NOMO-1 (cell line): Measurements from ENCODE around the gene COL6A6.

Experiments used
- DNase-seq, 2 experiments: peaks; one replicate each; lab custom pipeline; 2025; ENCODE audit not compliant: unreplicated experiment in 2 of 2; lab: John Stamatoyannopoulos, UW

COL6A6 gene, protein sequence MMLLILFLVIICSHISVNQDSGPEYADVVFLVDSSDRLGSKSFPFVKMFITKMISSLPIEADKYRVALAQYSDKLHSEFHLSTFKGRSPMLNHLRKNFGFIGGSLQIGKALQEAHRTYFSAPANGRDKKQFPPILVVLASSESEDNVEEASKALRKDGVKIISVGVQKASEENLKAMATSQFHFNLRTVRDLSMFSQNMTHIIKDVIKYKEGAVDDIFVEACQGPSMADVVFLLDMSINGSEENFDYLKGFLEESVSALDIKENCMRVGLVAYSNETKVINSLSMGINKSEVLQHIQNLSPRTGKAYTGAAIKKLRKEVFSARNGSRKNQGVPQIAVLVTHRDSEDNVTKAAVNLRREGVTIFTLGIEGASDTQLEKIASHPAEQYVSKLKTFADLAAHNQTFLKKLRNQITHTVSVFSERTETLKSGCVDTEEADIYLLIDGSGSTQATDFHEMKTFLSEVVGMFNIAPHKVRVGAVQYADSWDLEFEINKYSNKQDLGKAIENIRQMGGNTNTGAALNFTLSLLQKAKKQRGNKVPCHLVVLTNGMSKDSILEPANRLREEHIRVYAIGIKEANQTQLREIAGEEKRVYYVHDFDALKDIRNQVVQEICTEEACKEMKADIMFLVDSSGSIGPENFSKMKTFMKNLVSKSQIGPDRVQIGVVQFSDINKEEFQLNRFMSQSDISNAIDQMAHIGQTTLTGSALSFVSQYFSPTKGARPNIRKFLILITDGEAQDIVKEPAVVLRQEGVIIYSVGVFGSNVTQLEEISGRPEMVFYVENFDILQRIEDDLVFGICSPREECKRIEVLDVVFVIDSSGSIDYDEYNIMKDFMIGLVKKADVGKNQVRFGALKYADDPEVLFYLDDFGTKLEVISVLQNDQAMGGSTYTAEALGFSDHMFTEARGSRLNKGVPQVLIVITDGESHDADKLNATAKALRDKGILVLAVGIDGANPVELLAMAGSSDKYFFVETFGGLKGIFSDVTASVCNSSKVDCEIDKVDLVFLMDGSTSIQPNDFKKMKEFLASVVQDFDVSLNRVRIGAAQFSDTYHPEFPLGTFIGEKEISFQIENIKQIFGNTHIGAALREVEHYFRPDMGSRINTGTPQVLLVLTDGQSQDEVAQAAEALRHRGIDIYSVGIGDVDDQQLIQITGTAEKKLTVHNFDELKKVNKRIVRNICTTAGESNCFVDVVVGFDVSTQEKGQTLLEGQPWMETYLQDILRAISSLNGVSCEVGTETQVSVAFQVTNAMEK (N-terminal part only)

DNA sequence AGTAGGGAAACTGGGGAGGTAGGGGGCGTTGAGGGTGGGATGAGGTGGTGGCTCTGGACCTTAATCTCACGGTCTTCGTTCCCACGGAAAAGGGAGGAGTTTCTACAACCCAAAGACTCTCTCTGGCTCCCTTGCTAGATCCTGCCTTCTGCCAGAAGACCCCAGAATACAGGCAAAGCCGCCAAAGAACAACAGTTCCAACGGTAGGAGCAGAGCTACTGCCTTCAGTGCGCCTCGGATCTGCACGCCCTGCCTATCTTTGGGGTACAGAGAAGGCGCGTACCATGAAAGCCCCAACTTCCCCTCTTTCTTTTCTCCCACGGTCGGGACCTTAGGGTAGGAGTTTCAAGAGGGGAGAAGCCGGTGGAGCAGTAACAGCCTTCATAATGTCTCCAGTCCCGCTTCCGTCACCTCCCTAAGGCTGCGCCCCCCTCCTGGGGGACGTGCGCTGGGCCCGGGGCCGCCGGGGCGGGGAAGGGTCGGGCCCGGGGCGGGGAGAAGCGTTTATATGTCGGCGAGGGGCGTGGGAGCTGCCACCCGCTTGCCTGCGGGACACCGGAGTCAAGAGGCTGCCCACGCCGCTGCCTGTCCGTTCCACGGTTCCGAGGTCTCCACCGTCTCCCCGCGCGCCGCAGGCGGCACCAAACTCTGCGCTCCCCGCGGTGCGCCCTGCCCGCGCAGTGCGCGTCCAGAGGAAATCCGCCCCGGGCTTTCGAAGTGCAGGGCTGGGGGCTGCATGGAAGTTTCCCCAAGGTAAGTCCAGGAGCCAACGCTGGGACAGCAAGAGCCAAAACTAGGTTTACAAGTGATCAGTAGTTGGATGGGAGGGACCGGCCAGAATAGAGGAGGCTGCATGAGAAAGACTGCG, at the start of gene COL6A6:
Gene COL6A6 (plus strand): TSS at position 533 of the 868 bp plus-strand sequence. CDS start 43,188 bp downstream, outside the sequence.
- no peak for DNase-seq

DNA sequence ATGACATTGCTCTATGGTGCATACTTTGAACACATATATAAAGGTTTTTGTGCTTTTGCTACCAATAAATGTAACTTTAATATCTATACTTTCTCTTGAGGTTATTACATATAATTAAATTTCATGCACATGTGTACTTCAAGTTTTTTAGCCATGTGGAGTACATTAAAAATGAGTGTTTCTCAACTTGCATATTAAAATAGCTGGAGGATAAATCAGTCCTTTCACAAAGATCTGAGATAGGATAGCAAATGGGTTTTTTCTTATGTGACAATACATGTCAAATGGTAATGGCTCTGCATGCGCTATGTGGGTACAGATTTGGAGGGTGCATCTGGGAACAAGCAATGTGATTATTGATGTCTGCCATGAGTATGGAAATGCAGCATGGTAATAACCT, 48.7 kb upstream of the COL6A6 start:
- no peak for DNase-seq

DNA sequence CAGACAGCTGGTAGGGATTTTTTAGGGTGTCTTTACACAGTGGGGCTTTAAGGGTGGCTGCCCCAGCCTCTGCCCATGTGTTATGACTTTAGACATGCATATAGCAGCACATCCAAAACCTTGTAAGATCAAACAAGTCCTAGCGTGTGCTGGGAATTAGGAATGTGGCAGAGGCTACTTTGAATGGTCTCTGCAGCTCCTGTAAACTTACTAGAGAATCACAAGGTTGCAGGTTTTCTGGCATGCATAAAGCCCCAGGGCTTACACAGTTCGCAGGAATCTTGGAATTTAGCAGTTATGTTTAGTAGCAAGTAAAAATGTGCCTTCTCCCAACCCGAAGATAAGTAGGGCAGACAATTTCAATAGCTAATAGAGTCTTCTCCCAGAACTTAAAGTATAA, 46.9 kb upstream of the COL6A6 start:
- DNase-seq = no peak

DNA sequence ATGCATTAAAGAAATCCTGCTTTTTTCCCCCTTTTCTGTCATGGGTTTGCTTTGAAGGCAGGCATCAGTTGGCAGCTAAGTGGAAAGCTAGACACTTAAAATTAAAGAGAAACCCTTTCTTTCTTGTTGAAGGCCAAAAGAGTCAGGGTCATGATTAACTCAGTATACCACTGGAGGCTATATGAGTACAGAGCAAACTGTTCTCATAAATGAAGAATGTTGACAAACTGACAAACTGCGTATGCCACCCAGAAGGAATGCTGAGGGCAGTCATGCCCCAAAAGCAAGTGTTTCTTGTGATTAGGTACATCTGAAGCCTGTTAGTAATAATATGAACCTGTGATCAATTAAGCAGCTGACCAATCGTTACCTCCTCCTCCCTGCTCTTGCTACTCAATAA, 43.6 kb upstream of the COL6A6 start:
- no peak for DNase-seq

DNA sequence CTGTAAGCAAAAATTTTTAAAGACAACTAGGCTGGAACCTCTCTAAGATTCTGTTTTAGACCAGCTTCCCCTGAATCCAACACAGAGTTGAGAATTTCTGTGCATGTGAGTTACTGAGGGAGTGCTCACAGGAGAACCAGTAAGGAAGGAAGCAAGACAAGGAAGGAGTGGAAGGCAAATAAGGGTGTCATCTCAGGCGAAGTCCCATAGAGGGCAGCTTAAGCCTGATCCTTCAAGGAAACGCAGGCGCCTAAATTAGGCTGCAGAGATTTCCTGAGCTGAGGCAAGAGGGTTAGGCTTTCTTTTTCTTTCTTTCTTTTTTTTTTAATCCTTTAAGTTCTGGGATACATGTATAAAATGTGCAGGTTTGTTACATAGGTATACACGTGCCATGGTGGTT, 36.2 kb upstream of the COL6A6 start:
- no peak for DNase-seq

DNA sequence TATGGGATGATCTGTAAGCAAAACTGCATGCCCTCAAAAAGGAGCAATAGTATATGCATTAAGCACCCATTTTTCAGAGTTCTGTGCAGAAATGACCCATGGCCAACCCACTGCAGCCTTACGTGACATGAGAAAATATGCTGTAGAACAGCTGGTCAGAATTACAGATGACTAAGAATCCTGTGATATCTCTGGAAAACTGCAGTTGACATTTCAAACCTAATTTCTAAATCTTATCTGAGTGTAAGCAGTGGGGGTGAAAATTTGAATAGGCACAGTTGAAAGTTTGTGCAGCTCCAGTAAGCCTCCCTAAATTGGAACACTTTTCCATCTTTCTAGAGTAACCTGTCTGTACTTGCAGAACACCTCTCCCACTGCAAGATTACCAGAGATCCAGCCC, 28.7 kb upstream of the COL6A6 start:
- DNase-seq = no peak

DNA sequence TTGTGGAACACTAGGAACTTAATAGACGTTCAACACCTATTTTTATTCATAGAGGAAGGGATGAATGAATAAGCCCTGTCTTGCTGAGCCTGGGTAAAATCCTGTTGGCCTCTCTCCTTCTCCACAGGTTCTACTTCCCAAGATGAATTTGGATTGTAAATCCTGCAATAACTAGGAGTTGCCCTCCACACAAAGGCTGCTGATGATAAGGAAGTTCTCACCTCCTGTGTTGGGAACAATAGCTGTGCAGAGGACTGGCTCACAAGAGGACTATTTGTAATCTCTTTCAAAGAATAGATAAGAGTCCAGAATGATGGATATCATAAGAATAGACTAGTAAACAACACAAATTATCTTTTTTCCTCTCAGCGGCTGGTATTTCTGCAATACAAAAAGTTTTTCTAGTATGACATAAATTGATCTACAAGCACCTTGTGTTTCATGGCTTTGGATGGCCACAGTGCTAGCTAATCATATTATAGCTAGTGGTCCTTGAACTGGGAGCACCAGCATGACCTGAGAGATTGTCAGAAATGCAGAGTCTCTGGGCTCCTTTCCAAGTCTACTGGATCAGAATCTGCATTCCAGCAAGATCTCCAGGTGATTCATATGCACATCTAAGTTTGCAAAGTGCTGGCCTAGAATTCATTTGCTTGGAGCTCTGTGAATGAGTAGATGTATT, 28.1 kb upstream of the COL6A6 start:
- DNase-seq = no peak

DNA sequence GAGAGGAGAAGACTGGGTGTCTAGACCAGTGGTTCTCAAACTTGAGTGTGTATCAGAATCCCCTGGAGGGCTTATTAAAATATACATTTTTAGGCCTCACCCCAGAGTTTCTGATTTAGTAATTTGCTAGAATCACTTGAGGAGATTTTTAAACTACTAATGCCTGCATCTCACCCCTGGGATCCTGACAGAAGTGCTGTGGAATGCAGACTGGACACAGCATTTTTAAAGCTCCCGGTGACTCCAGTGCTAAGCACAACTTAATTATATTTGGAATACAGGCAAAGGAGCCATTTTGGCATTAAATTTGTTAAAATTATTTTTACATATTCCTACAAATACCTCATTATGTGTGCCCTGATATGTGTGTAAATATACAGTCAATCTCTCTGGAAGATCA, 26.7 kb upstream of the COL6A6 start:
- DNase-seq = no peak

DNA sequence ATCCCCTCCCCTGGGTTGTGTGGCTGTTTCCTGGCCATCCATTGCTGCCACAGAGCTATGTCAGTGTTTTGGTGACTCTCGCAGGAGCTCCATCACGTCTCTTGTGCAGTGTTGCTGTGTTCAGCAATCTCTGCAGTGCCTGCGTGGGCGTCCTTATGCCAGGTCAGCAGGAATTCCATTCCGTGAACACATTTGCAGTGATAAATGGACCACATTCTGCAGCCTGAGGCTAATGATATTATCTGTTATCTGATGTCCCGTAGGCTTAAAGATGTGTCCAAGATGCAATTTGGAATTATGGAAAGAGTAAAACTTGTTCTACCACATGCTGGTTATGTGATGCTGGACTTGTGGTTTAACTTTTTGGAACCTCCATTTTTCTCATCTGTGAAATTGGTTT, 25.5 kb upstream of the COL6A6 start:
- DNase-seq = no peak

DNA sequence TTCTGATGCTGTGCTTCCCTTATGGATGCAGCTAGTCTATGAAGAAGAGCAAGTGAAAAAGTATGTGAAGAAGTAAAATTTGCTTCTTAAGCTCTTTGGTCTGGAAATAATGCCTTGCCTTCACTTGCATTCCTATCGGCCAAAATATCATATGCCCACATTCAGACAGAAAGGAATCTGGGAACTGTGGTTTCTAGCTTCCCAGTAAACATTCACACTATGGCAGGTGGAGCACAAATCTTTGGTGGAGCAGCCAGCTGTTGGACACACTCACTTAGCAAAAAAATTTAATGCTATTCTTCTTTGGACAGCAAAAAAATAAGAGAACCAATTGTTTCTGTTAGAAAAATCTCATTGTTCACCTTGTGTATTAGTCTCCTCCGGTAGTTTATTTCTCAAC, 12.3 kb upstream of the COL6A6 start:
- DNase-seq = no peak

DNA sequence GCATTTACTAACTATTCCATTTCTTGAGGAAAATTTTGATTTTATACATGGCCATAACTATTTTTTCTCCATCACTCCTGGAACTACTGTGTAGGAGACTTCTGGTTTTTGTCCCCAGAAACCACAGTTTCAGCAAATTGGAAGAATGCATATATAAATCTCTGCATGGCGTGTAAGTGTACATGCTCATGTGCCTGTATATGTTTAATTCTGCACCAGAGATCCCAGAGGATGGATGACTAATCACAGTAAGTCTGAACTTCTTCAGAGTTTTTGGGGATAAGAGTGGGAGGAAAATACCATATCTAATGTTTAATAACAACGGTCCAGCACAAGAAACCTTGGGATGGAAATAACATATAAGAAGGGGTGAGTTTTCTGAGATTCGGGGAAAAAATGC, 10.9 kb upstream of the COL6A6 start:
- DNase-seq = no peak

DNA sequence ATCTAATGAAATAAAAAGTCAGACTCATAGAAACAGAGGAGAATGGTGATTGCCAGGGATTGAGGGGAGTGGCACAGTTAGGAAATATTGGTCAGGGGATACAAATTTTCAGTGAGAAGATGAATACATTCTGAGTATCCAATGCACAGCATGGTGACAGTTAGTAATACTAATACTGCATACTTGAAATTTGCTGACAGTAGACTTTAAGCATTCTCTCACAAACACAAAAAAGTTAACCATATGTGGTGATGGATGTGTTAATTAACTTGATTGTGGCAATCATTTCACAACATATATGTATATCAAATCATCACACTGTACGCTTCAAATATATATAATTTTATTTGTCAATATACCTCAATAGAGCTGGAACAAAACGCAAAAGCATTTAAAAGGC, 9.2 kb upstream of the COL6A6 start:
- no peak for DNase-seq

DNA sequence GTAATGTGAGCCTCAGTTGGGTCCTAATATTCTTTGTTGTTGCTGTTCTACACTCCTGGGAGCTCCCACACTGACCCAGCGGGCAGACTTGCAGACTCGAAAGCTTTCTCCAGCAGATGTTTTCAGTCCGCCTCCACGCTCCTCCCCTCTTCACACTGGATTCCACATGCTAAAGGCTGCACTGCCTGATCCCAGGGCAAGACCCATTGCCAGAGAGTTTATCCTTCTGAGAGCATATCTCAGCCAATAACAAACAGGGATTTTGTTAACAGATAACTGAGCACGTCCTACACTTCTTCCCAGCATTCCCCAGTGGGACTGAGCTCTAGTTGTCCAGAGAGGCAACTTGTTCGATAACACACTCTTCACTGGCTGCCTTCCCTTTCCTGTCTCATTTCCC, 8.0 kb upstream of the COL6A6 start:
- no peak for DNase-seq

DNA sequence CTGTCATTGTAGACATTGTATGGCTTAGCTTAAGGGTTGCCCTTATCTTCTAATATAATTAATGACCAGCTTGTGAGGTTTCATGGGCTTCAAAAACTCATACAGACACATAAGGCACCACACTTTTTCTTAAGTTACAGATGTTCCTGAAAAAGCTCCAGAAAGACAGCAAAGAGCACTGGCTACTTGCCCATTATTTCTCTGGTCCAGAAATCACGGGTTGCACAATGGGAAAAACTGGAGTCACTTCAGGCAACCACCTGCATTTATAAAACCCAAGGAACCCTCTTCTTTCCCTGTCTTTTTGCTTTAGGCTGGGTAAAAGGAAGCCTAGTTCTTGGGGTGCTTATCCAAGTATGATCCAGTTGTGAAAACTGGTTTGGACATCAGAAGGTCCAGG, 2.3 kb upstream of the COL6A6 start:
- no peak for DNase-seq

DNA sequence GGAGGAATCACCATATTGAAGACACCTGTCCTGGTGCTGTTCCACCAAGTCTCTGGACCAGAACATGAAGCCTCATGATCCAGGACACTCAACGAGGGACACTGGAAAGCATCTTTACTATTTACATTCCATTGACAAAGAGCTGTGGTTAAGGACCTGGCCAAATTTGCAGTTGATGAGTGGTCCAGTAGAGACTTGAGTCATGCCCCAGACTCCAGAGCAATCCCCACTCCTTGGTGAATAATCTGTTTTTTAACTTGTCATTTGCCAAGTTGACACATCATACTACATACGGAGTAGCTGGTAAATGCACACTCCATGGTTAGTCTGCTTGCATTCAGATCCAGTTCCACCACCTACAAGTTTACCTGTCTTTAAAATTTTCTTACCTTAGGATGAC, 1.2 kb upstream of the COL6A6 start:
- no peak for DNase-seq

DNA sequence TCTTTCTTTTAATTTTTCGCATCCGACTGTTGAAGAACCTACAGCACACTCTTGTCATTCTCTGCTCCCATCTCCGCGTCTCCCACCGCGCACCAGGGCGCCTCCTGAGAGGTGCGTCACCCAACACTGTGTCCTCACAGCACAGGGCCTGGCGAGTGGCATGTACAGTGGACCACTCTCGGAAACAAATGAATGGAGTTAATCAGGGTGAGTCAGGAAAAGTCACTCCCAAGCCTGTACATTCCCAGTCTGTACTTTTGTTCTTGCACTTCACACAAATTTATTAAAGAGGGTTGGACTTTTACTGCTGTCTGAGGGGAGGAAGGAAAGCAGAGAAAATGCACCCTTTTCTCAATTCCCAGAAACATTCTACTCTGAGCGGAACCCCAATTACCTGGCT, 625 bp downstream of the COL6A6 start:
- DNase-seq = no peak

DNA sequence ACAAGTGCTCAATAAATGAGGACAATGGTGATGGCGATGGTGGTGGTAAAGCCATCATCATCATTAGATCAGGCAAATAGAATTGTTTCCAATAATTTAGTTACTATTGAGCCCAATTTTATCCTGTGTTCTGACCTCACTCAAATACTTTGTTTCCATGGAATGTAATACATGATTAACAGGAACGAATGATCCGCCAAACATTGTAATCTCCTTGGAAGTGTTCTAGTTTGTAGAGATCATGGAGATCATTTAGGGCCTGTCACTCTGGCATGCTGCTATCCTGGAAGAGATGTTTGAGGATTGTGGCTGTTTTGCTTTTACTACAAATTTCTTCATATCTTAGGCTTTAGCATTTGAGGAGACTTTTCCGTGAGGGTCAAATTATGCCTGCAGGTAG, 2.8 kb downstream of the COL6A6 start:
- DNase-seq = no peak

DNA sequence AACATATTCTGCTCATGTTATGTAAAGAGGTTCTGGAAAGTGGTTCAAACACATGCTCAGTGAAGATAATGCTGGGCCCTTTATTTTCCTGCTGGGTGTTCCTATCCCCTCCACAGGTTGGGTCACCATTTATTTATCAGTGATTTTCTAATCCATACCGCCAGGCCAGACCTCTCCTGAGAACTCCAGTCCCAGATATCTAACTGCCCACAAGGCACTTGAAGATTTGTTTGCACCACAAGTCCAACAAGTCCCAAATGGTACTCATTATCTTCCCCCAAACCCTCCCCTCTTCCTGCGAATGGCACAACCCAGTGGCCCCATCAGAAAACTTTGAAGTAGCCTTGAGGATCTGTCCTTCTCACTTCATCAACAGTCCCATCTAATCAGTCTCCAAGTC, 5.4 kb downstream of the COL6A6 start:
- DNase-seq = no peak

DNA sequence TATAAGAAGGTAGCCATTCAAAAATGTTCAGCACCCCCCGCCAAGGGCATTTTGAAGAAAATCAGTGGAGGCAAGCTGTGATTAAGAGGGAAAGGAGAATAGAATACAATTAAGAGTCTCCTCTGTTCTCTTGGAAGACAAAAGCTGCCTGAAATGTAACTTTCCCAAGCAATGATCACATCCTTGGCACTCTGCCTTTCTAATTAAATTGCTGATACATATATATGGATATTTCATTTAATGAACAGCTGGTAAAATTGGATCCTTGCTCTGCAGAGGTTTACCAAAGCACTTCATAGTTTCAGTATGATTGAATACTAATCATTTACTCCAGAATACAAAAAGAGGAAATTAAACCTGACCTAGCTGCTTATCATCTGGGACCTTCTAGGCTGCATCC, 10.4 kb downstream of the COL6A6 start:
- DNase-seq = no peak

DNA sequence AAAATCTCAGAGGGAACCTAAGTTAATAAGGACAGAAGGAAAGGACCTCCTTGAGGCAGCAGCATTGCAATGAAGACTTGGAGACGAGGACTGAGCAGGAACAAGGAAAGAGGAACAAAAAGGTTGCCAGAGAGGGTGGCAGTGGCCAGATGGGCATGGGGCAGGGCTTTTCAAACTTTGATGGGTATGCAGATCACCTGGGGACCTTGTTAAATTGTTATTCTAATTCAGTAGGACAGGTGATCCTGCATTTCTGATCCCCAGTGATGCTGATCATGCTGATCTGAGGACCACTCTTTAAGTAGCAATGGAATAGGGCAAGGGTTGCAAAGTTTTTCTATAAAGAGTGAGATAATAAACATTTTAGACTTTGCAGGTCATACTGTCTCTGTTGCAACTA, 11.1 kb downstream of the COL6A6 start:
- DNase-seq = no peak
